GM18909 (cell line): ENCODE data around the gene FGF14.

ENCODE experiments used
- ATAC-seq: cut with Tn5 transposase; IDR thresholded peaks from one replicate; pipeline ENCODE4 v1.9.1; 2021; ENCODE audit warnings: mild to moderate bottlenecking; ENCODE audit not compliant: unreplicated experiment, poor library complexity

Gene FGF14

GRCh38 chr13:101767131-101767530 is 634.7 kb downstream of the FGF14 start:
- ATAC-seq, result no peak

GRCh38 chr13:101763191-101763590 is 638.7 kb downstream of the FGF14 start:
- ATAC-seq, result no peak

GRCh38 chr13:101757446-101758039 is 644.3 kb downstream of the FGF14 start:
- peak; percentile 91 for ATAC-seq

GRCh38 chr13:101755228-101755887 is 646.5 kb downstream of the FGF14 start:
- ATAC-seq, result no peak

GRCh38 chr13:101752432-101752831 is 649.4 kb downstream of the FGF14 start:
- ATAC-seq, result no peak

GRCh38 chr13:101751488-101751887 is 650.4 kb downstream of the FGF14 start:
- ATAC-seq, result no peak

GRCh38 chr13:101749584-101749983 is 652.3 kb downstream of the FGF14 start:
- no peak for ATAC-seq

- ATAC-seq, result peak; percentile 45
Observed at GRCh38 chr13:101747039-101747438, 654.8 kb downstream of the FGF14 start.

- ATAC-seq, result no peak
Observed at GRCh38 chr13:101746513-101746912, 655.3 kb downstream of the FGF14 start.

- ATAC-seq, result peak; percentile 97
Observed at GRCh38 chr13:101739382-101740178, 662.3 kb downstream of the FGF14 start.

- no peak for ATAC-seq
Observed at GRCh38 chr13:101738336-101738735, 663.5 kb downstream of the FGF14 start.

- no peak for ATAC-seq
Observed at GRCh38 chr13:101736566-101736965, 665.3 kb downstream of the FGF14 start.

- ATAC-seq, result no peak
Observed at GRCh38 chr13:101730420-101731000, 671.3 kb downstream of the FGF14 start.

GRCh38 chr13:101728615-101729014 is 673.2 kb downstream of the FGF14 start:
- no peak for ATAC-seq

GRCh38 chr13:101728021-101728420 is 673.8 kb downstream of the FGF14 start:
- no peak for ATAC-seq

- peak; percentile 67 for ATAC-seq
Observed at GRCh38 chr13:101727118-101727517, 674.7 kb downstream of the FGF14 start.

- ATAC-seq, result no peak
Observed at GRCh38 chr13:101726681-101727080, 675.2 kb downstream of the FGF14 start.

GRCh38 chr13:101718496-101718895 is 683.4 kb downstream of the FGF14 start:
- no peak for ATAC-seq

- ATAC-seq, result no peak
Observed at GRCh38 chr13:101717353-101717752, 684.5 kb downstream of the FGF14 start.

GRCh38 chr13:101714195-101714594 is 687.7 kb downstream of the FGF14 start:
- no peak for ATAC-seq

- ATAC-seq, result no peak
Observed at GRCh38 chr13:101712026-101712348, 689.9 kb downstream of the FGF14 start.
